Prostate gland (tissue), 2 donors: ENCODE results near the gene ASTL.

Experiments used
- POLR2A ChIP-seq: fragments of 450-650 bp; IDR thresholded peaks from one replicate; pipeline ENCODE4 v1.6.1; 2016; ENCODE audit warnings: antibody characterized with exemption, mild to moderate bottlenecking
- POLR2AphosphoS5 ChIP-seq: sonication (generic); formaldehyde crosslinking; IDR thresholded peaks from one replicate; pipeline ENCODE4 v1.6.1; 2017; ENCODE audit warnings: antibody characterized with exemption
- TF ChIP-seq, protein P1 (sequence below), 4 experiments: fragments of 200-600 bp in 2 of 4; fragments of 450-650 bp in 2 of 4; sonication (generic) in 2 of 4; IDR thresholded peaks; 1 replicate in 3 of 4; 2 replicates in 1 of 4; pipeline ENCODE4 v1.5.1; 2016 to 2019; ENCODE audit warnings: antibody characterized with exemption in 4 of 4, mild to moderate bottlenecking in 2 of 4, moderate library complexity in 2 of 4

DNA sequence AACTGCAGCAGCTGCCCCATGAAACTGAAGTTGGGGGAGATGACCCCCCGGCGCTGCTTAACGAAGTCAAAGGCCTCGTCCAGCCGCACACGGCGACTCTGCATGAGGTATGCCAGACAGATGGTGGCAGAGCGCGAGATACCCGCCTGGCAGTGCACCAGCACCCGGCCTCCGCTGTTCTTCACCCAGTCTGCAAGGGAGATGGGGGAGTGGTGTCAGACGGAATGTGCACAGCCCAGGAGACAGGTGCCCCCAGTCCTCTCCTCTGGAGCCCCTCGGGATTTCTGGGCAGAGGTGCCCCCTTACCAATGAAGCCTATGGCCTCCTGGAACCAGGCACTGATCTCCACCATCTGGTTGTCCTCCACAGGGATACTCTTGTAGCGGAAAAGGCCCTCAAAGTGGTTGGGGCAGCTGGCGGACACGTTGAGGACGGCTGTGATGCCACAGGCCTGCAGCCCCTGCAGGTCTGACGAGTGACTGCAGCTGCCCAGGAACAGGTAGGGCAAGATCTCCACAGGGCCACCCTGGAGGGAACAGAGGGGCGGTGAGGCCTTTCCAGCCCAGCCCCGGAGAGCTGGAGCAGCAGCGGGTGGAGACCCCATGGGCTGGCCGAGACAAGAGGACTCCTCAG lies 5.7 kb upstream of the ASTL start:
- TF ChIP-seq, protein P1, sequence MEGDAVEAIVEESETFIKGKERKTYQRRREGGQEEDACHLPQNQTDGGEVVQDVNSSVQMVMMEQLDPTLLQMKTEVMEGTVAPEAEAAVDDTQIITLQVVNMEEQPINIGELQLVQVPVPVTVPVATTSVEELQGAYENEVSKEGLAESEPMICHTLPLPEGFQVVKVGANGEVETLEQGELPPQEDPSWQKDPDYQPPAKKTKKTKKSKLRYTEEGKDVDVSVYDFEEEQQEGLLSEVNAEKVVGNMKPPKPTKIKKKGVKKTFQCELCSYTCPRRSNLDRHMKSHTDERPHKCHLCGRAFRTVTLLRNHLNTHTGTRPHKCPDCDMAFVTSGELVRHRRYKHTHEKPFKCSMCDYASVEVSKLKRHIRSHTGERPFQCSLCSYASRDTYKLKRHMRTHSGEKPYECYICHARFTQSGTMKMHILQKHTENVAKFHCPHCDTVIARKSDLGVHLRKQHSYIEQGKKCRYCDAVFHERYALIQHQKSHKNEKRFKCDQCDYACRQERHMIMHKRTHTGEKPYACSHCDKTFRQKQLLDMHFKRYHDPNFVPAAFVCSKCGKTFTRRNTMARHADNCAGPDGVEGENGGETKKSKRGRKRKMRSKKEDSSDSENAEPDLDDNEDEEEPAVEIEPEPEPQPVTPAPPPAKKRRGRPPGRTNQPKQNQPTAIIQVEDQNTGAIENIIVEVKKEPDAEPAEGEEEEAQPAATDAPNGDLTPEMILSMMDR (IDR thresholded peaks at IDR 0.05) = peak in 2 of 4 experiments; percentile 13 to 32
- TF ChIP-seq POLR2AphosphoS5 (no peak), POLR2A (no peak)
